ENCODE data around the gene TXNL4B. TPM values are rescaled to one million over a fixed set of nuclear protein-coding genes. Genes with fewer than 3 reads are reported as not detected.

TXNL4B gene
- total RNA-seq, 1 donor = 8.1 TPM

GRCh38 chr16:72044825-72045359 is 48.5 kb downstream of the TXNL4B start:
- TF ChIP-seq CTCF (IDR thresholded peaks at IDR 0.05; ENCODE audit: insufficient read depth, low read length) = no peak
- DNase-seq (ENCODE audit: low read depth) = no peak
- H3K4me3 ChIP-seq (ENCODE audit: low read depth, low read length) = no peak overlapping the region

- no peak for DNase-seq (ENCODE audit: low read depth)
- no peak overlapping the region for H3K4me3 ChIP-seq (ENCODE audit: low read depth, low read length)
- no peak for TF ChIP-seq CTCF (IDR thresholded peaks at IDR 0.05; ENCODE audit: insufficient read depth, low read length)
These were observed 49.1 kb downstream of the TXNL4B start for GRCh38 chr16:72044296-72044695.

GRCh38 chr16:72043539-72043938 is 49.9 kb downstream of the TXNL4B start:
- TF ChIP-seq CTCF (IDR thresholded peaks at IDR 0.05; ENCODE audit: insufficient read depth, low read length) = no peak
- H3K4me3 ChIP-seq (ENCODE audit: low read depth, low read length) = no peak overlapping the region
- no peak for DNase-seq (ENCODE audit: low read depth)

GRCh38 chr16:72043058-72043457 is 50.4 kb downstream of the TXNL4B start:
- no peak overlapping the region for H3K4me3 ChIP-seq (ENCODE audit: low read depth, low read length)
- no peak for DNase-seq (ENCODE audit: low read depth)
- no peak for TF ChIP-seq CTCF (IDR thresholded peaks at IDR 0.05; ENCODE audit: insufficient read depth, low read length)

GRCh38 chr16:72042157-72042660 is 51.2 kb downstream of the TXNL4B start:
- no peak for DNase-seq (ENCODE audit: low read depth)
- H3K4me3 ChIP-seq (ENCODE audit: low read depth, low read length) = no peak overlapping the region
- no peak for TF ChIP-seq CTCF (IDR thresholded peaks at IDR 0.05; ENCODE audit: insufficient read depth, low read length)

- no peak for TF ChIP-seq CTCF (IDR thresholded peaks at IDR 0.05; ENCODE audit: insufficient read depth, low read length)
- DNase-seq (ENCODE audit: low read depth) = no peak
These were observed 57.3 kb downstream of the TXNL4B start for GRCh38 chr16:72036098-72036497.

More at GRCh38 chr16:72036098-72036497, 57.3 kb downstream of the TXNL4B start:
- no peak overlapping the region for H3K4me3 ChIP-seq (ENCODE audit: low read depth, low read length)

Other genes starting within 250 kb of the TXNL4B start
- 8.3 and 16.0 TPM in 2 replicates for gene ATXN1L, start 247.6 kb downstream of the TXNL4B start, total RNA-seq (ENCODE audit: low replicate concordance)
- gene ZNF821, start 209.4 kb downstream of the TXNL4B start, total RNA-seq (ENCODE audit: low replicate concordance) = 3.1 and 7.3 TPM in 2 replicates
- 172 and 273 TPM in 2 replicates for gene IST1, start 198.1 kb downstream of the TXNL4B start, total RNA-seq (ENCODE audit: low replicate concordance)
- not detected in 2 replicates for gene PKD1L3, start 93.2 kb downstream of the TXNL4B start, total RNA-seq (ENCODE audit: low replicate concordance)
- 1.8 and 3.3 TPM in 2 replicates for gene DHODH, start 84.9 kb downstream of the TXNL4B start, total RNA-seq (ENCODE audit: low replicate concordance)
- gene HP, start 39.1 kb downstream of the TXNL4B start, total RNA-seq (ENCODE audit: low replicate concordance) = 0.27 TPM in 1 of 2 replicates, not detected in the other
- gene HPR, start 30.4 kb downstream of the TXNL4B start, total RNA-seq (ENCODE audit: low replicate concordance) = not detected in 2 replicates
- 39.1 and 158 TPM in 2 replicates for gene DHX38, start 227 bp upstream of the TXNL4B start, total RNA-seq (ENCODE audit: low replicate concordance)
- gene PMFBP1, start 78.5 kb upstream of the TXNL4B start, total RNA-seq (ENCODE audit: low replicate concordance) = 0.09 and 0.33 TPM in 2 replicates